Measurements from ENCODE around the gene SLC15A3. TPM values are rescaled to one million over a fixed set of nuclear protein-coding genes. Genes with fewer than 3 reads are reported as not detected.

SLC15A3 gene
- total RNA-seq, 1 donor from 2014 or later, result 0.86 TPM

DNA sequence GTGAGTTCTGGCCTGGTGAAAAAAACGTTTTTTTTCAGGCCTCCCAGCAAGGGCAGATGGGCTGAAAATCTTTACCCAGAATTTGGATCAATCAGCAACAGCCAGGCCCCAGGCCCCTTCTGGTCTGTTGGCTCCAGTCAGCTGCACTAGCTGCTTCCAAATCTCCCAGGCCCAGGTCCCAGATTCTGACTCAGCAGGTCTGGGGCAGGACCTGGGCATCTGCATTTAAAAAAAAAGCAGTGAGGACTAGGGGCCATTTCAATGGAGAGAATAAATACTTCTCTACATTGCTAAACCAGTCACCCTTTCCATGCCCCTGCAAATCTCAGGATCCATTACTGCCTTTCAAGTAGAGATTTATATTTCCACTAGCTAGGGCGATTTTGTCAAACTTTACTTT, 4.3 kb downstream of the SLC15A3 start:
- intact Hi-C loops (cut with micrococcal nuclease), result no loop called here

DNA sequence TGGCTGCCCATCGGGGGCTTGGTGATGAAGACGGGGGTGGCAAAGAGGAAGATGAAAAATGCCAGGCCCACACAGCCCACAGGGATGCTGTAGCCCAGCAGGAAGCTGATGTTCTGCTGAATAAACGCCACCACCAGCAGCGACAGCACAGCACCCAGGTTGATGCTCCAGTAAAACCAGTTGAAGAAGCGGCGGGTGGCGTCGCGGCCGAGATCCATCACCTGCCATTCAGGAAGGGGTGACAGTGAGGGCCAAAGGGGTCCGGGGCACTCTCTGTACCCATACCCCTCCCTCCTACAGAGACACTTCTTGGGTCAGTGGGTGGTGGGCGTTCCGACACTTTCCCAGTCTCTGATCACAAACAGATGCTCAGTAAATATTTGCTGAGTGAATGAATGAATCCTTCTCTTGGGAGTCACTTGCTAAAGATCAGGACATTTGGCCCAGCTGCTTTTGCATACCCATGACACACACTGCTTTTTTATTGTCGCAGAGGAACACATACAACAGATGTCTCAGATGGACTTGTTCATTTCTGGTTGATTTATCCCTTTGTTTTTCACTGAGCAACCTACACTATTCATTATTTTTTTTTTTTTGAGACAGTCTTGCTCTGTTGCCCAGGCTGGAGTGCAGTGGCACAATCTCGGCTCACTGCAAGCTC, 5.2 kb downstream of the SLC15A3 start:
- intact Hi-C loops (cut with micrococcal nuclease), result no loop called here

GRCh38 chr11:60945295-60945667, 6.7 kb downstream of the SLC15A3 start:
- intact Hi-C loops (cut with micrococcal nuclease), result no loop called here

DNA sequence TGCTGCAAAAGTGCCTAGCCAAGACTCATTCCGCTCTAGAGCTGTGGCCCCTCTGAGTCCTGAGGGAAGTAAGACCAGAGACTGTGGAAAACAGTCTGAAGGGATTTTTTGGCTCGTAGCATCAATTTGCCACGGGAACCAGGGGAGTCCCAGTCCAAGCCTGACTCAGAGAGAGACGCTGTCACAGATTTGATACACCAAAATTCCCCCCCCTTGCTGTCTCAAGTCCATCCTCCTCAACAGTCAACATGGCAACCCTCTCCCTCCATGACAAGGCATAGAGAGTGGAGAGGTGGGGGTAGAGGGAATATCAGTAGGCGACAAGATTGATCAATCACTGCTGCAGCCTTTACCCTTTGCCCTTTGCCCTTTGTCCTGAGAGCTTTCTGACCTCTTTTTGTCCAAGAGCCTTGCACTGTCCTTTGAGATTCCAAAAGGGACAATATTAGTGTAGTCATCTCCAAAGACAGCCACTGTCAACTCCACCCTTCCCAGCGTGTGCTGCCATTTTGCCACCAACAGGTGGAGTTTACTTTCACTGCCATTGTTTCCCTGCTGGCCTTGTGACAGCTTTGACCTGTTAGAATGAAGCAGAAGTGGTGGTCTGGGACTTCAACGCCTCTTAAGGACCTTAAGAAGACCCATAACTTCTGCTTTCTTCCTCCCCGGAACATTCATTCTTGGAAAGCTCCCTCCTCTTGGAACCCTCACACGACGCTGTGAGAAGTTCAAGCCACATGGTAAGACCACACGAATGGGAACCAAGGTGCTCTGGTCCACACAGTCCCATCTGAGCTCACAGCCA, 7.3 kb downstream of the SLC15A3 start:
- intact Hi-C loops (cut with micrococcal nuclease), result no loop called here

DNA sequence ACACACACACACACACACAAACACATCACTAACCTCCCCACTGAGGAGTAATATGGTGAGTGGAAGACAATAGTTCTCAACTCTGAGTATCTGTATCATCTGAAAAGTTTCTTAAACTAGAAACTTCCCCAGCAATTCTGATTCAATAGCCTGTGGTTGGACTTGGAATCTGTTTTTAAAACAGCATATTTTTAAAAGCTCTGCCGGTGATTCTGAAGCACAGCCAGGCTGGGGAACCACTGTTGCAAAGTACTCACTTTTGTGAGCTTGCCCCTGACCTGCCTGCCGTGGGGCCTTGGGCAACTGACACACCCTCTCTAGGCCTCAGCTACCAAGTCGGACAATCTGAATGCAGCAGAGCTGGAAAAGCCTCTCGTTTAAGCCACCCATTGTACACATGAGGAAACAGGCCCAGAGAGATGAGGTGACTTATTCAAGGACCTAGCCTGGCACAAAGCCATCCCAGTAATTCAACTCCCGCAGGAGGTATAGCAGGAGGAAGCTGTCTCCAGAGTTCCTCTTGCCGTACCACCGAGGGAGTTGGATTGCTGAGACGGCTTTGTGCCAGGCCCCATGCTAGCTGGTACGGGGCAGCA, 8.9 kb downstream of the SLC15A3 start:
- intact Hi-C loops (cut with micrococcal nuclease), result no loop called here

- intact Hi-C loops (cut with micrococcal nuclease), result no loop called here
Observed at GRCh38 chr11:60942219-60942618, 9.8 kb downstream of the SLC15A3 start.

DNA sequence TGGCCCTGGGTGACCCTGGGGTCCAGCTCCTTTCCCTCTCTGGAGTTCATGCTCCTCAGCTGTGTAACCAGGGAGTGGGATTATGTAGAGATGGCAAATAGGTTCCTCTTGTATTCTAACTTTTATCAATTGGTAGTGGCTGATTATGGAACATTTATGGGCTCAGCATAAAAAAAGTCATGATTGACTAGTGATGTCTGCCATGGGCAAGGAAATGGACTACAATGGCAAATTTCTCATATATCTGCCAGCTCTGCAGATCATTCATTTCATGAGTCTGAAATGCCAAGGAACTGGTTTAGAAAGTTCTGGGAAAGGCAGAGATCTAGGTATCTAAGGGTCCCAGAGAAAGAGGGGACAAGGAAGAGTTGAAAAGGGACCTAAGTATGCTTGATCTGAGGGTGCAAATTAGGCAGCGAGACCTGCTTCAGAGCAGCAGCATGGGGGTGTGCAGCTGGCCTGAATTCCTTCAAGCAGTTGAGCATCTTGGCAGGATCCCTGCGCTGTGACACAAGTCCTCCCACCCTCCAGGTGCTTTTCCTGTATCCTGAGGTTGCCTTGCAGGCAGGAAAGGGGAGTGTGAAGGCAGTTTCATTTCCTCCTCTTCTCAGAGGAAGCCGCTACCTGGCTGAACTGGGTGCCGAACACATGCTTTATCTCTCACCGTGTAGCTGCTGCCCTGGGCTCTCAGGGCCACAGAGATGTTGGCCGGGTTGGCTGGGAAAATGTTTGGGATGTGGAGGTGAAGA, 10.4 kb downstream of the SLC15A3 start:
- intact Hi-C loops (cut with micrococcal nuclease), result no loop called here

- intact Hi-C loops (cut with micrococcal nuclease), result no loop called here
Observed at GRCh38 chr11:60939855-60940254, 12.1 kb downstream of the SLC15A3 start.

DNA sequence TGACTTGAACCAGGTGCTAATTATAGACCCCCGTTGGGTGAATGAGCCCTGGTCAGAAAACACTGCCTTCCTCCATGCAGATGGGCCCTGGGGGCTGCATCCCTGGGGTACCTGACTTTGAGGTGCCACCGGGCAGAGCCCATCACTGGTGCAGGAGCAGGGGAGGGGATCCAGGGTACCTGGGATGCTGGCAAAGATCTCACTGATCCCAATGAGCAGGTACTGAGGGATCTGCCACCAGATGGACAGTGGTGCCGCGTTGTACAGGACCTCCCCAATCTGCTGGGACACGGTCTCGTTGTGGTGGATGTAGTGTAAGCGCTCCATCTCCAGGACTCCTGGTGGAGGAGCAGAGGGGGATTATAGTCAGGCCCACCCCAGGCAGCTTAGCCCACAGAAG, 12.7 kb downstream of the SLC15A3 start:
- intact Hi-C loops (cut with micrococcal nuclease), result no loop called here

DNA sequence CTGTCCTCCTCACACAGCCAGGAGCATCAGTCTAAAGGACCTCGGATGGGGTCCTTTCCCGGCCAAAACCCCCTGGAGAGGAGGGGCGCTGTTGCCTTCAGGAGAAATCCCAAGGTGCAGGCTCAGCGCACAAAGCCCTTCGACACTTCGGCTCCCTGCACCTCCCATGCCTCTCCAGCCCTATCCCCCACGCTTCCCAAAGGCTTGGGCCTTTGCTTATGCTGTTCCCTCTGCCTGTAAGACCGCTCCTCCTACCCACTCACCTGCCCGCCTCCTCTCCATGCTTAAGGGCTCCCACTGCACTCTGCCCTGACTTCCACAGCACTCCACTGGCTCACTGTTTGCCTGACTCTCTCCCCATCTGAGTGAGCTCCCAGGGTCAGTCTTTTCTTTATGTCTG, 13.5 kb downstream of the SLC15A3 start:
- intact Hi-C loops (cut with micrococcal nuclease), result no loop called here

DNA sequence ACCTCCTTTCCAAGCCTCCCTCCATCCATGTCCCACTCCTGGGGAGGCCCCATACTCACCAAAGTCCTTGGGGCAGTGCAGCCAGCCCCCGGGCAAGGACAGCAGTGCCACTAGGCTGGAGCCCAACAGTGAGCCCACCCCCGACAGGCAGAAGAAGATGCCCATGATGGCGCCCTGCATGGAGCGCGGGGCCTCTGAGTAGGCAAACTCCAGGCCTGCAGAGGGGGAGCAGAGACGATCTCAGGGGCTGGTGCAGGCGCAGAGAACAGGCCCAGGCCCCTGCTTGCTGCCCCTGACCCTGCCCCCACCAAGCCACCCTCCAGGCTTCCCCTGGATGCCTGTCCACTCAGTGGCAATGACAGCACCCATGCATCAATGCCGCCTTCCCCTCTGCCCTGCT, 14.2 kb downstream of the SLC15A3 start:
- intact Hi-C loops (cut with micrococcal nuclease), result no loop called here

- intact Hi-C loops (cut with micrococcal nuclease), result no loop called here
Observed at GRCh38 chr11:60937144-60937527, 14.8 kb downstream of the SLC15A3 start.

- intact Hi-C loops (cut with micrococcal nuclease), result no loop called here
Observed at GRCh38 chr11:60936467-60937143, 15.4 kb downstream of the SLC15A3 start.

DNA sequence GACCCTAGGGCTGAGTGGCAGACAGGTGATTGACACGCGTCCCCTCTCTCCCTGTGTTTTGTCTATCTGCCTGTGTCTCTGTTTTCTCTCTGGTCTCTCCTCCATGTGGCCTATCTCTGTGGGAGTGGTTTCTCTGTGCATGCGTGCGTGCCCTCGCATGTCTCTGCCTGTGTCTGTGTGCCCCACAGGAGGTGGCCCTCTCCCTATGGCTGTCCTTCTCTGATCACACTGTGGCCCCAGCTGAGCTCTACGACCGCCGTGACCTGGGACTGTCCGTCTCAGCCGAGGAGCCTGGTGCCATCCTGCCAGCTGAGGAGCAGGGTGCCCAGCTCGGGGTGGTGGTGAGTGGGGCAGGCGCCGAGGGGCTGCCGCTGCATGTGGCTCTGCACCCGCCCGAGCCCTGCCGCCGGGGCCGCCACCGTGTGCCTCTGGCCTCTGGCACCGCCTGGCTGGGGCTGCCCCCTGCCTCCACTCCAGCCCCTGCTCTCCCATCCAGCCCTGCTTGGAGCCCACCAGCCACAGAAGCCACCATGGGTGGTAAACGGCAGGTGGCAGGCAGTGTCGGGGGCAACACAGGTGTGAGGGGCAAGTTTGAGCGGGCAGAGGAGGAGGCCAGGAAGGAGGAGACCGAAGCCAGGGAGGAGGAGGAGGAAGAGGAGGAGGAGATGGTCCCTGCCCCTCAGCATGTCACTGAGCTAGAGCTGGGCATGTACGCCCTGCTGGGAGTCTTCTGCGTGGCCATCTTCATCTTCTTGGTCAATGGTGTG, 16.1 kb downstream of the SLC15A3 start:
- intact Hi-C loops (cut with micrococcal nuclease), result no loop called here

DNA sequence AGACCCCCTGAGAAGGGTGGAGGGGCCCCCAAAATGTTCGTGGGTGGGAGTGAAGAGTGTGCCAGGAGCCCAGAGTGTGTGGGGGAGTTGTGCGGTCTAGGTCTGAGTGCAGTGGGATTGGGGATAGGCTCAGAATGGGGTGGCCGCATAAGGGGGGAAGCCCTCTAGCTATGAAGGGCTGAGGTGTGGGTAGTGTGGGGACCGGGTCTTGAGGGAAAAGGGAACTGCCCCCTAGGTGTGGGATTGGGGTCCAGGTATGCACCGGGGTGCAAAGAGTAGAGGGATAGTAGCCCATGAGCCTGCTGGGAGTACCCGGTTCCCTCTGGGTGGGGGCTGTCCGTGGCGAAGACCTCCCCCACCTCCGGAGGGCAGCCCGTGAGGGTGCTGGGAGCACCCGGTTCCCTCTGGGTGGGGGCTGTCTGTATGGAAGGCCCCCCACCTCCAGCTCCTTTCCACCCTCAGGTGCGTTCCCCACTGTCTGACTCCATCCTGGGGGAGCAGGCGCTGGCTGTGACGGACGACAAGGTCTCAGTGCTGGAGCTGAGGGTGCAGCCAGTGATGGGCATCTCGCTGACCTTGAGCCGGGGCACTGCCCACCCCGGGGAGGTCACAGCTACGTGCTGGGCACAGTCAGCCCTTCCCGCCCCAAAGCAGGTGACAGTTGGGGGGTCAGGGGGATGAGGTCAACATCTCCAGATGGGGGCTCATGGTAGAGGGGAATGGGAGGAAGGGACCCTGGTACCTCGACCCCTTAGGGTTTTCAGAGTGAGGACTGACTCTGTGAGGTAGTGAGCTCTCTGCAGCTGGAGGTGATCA, 17.0 kb downstream of the SLC15A3 start:
- intact Hi-C loops (cut with micrococcal nuclease), result no loop called here

- intact Hi-C loops (cut with micrococcal nuclease), result no loop called here
Observed at GRCh38 chr11:60934124-60934789, 17.7 kb downstream of the SLC15A3 start.

GRCh38 chr11:60933416-60934123, 18.4 kb downstream of the SLC15A3 start:
- intact Hi-C loops (cut with micrococcal nuclease), result no loop called here

DNA sequence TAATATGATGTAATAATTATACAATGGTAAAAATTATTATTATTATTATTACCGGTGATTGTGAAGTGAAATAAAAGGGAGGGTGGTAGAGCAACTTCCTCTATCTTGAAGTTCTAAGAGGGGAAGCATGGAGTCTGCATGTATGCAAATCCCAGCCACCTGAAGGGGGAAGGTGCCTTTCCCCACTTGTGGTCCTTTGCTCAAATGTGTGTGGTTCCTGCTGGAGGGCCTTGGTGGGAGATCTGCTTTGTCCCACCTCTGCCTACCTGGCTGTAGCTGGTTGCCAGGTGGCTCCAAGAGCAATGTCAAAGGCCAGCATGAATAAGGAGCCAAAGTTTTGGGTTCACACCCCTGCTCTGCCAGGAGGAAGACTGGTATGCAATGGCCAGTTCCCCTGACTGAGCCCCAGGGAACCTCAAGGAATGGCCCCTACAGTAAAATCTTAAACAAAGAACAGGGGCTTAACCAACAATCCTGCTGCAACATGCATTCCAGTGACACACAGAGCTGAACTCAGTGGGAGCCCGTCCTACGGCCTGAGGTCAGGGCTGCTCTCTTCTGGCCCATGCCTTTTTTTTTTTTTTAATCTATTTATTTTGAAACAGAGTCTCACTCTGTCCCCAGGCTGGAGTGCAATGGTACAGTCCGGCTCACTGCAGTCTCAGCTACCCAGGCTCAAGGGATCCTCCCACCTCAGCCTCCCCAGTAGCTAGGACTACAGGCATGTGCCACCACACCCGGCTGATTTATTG, 19.2 kb downstream of the SLC15A3 start:
- intact Hi-C loops (cut with micrococcal nuclease), result no loop called here
